Measurements from ENCODE around the gene ACSF3.

Gene ACSF3

GRCh38 chr16:89054261-89054661 lies 39.4 kb upstream of the ACSF3 start:
- Histone ChIP-seq H3K36me3 (no peaks in the 10 kb centered on the region), H3K27me3 (peaks cover 83% of the 10 kb centered on the region), H3K4me3 (ENCODE audit: low read depth, low read length) (no peak overlapping the region), H3K9me3 (no peaks in the 10 kb centered on the region; the same call in 1 of the 2 replicates), H3K4me1 (no peaks in the 10 kb centered on the region)
- DNase-seq: no peak
- no peak for TF ChIP-seq CTCF (IDR thresholded peaks at IDR 0.05; ENCODE audit: low read depth, low read length)

GRCh38 chr16:89054714-89055113 lies 38.9 kb upstream of the ACSF3 start:
- H3K4me1 ChIP-seq: no peaks in the 10 kb centered on the region
- no peak overlapping the region for H3K4me3 ChIP-seq (ENCODE audit: low read depth, low read length)
- peaks cover 78% of the 10 kb centered on the region for H3K27me3 ChIP-seq
- H3K9me3 ChIP-seq: no peaks in the 10 kb centered on the region; the same call in 1 of the 2 replicates
- no peak for DNase-seq
- no peaks in the 10 kb centered on the region for H3K36me3 ChIP-seq
- no peak for TF ChIP-seq CTCF (IDR thresholded peaks at IDR 0.05; ENCODE audit: low read depth, low read length)

GRCh38 chr16:89055313-89055712 lies 38.3 kb upstream of the ACSF3 start:
- Histone ChIP-seq H3K27me3 (peaks cover 75% of the 10 kb centered on the region), H3K4me1 (no peaks in the 10 kb centered on the region), H3K36me3 (no peaks in the 10 kb centered on the region), H3K4me3 (ENCODE audit: low read depth, low read length) (no peak overlapping the region), H3K9me3 (no peaks in the 10 kb centered on the region; the same call in 1 of the 2 replicates)
- no peak for DNase-seq
- TF ChIP-seq CTCF (IDR thresholded peaks at IDR 0.05; ENCODE audit: low read depth, low read length): no peak

GRCh38 chr16:89055894-89056555 lies 37.6 kb upstream of the ACSF3 start:
- Histone ChIP-seq H3K4me1 (no peaks in the 10 kb centered on the region), H3K36me3 (no peaks in the 10 kb centered on the region), H3K27me3 (peaks cover 75% of the 10 kb centered on the region), H3K9me3 (no peaks in the 10 kb centered on the region; the same call in 1 of the 2 replicates), H3K4me3 (ENCODE audit: low read depth, low read length) (no peak overlapping the region)
- no peak for DNase-seq
- no peak for TF ChIP-seq CTCF (IDR thresholded peaks at IDR 0.05; ENCODE audit: low read depth, low read length)

GRCh38 chr16:89056592-89056991 lies 37.1 kb upstream of the ACSF3 start:
- Histone ChIP-seq H3K36me3 (no peaks in the 10 kb centered on the region), H3K9me3 (no peaks in the 10 kb centered on the region; the same call in 1 of the 2 replicates), H3K4me3 (ENCODE audit: low read depth, low read length) (no peak overlapping the region), H3K27me3 (peaks cover 77% of the 10 kb centered on the region), H3K4me1 (no peaks in the 10 kb centered on the region)
- no peak for TF ChIP-seq CTCF (IDR thresholded peaks at IDR 0.05; ENCODE audit: low read depth, low read length)
- DNase-seq: no peak

- Histone ChIP-seq H3K27me3 (peaks cover 73% of the 10 kb centered on the region), H3K36me3 (no peaks in the 10 kb centered on the region), H3K4me3 (ENCODE audit: low read depth, low read length) (no peak overlapping the region), H3K9me3 (no peaks in the 10 kb centered on the region; the same call in 1 of the 2 replicates), H3K4me1 (no peaks in the 10 kb centered on the region)
- no peak for TF ChIP-seq CTCF (IDR thresholded peaks at IDR 0.05; ENCODE audit: low read depth, low read length)
- DNase-seq: no peak
Observed at GRCh38 chr16:89057738-89058137, 35.9 kb upstream of the ACSF3 start.

Measured in BE2C (cell line).